Fibroblast of lung (primary cell): ENCODE results near the gene BTBD2.

ENCODE experiments used
- EZH2 ChIP-seq: IDR thresholded peaks from 2 replicates; pipeline ENCODE4 v1.5.1; 2012; ENCODE audit warnings: low read length, control low read depth, mild to moderate bottlenecking; ENCODE audit errors: missing control alignments
- TF ChIP-seq, protein P1 (sequence below), 2 donors: IDR thresholded peaks in 1 of 2; conservative IDR thresholded peaks in 1 of 2; 1 replicate in 1 of 2; 2 replicates in 1 of 2; pipeline ENCODE4 v1.5.1; 2011 to 2012; ENCODE audit warnings: low read length in 2 of 2, control low read depth in 1 of 2, inconsistent platforms in 1 of 2, low read depth in 1 of 2, mild to moderate bottlenecking in 1 of 2

DNA sequence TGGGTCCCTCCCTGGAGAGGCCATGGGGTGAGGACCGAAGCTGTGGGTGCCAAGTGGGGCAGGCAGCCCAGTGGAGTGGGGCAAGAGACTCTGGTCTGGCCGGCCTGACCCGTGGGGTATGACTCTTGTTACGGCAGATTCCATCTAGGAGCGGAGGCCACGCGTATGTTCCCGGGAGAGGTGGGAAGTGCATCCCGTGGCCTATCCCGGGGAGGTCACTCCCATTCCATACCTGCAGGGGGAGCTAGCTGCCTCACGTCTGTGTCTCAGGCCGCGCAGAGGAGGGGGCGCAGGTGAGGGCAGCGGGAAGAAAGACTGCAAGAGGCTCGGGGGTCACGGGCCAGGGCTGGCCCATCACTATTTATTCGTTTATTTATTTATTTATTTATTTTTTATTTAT lies 69.6 kb downstream of the BTBD2 start:
- TF ChIP-seq, protein P1, sequence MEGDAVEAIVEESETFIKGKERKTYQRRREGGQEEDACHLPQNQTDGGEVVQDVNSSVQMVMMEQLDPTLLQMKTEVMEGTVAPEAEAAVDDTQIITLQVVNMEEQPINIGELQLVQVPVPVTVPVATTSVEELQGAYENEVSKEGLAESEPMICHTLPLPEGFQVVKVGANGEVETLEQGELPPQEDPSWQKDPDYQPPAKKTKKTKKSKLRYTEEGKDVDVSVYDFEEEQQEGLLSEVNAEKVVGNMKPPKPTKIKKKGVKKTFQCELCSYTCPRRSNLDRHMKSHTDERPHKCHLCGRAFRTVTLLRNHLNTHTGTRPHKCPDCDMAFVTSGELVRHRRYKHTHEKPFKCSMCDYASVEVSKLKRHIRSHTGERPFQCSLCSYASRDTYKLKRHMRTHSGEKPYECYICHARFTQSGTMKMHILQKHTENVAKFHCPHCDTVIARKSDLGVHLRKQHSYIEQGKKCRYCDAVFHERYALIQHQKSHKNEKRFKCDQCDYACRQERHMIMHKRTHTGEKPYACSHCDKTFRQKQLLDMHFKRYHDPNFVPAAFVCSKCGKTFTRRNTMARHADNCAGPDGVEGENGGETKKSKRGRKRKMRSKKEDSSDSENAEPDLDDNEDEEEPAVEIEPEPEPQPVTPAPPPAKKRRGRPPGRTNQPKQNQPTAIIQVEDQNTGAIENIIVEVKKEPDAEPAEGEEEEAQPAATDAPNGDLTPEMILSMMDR (conservative IDR thresholded peaks at IDR 0.05 in 1 of 2, IDR thresholded peaks at IDR 0.05 in 1 of 2; ENCODE audit: low read depth in 1 of 2, low read length in 2 of 2), result peak; percentile 46 to 48
- TF ChIP-seq EZH2, result no peak
